H1 (cell line): ENCODE data around the gene DCLK1. TPM values are rescaled to one million over a fixed set of nuclear protein-coding genes. Genes with fewer than 3 reads are reported as not detected.

Source experiments
- HDAC2 ChIP-seq, 2 experiments: fragments of 300-600 bp in 1 of 2; sonication (generic) in 1 of 2; IDR thresholded peaks; 2 replicates each; pipeline ENCODE4 v1.6.1; 2011 to 2012; ENCODE audit warnings: low read depth in 2 of 2, low read length in 2 of 2, mild to moderate bottlenecking in 2 of 2, moderate library complexity in 2 of 2, borderline replicate concordance in 1 of 2, inconsistent platforms in 1 of 2
- polyA plus RNA-seq, 7 experiments: library from polyadenylated mRNA; depleted of rRNA in 3 of 7; stranded (reverse) in 5 of 7; unstranded in 2 of 7; fragments of >200 nt in 5 of 7; fragments of 200-250 nt in 2 of 7; gene quantifications; 1 replicate in 5 of 7; 2 replicates in 1 of 7; 4 replicates in 1 of 7; pipeline versions ENCODE4 v1.2.1 to v1.2.3, GENCODE V29; 2011 to 2013; ENCODE audit warnings: missing spikeins in 2 of 7, mixed read lengths in 2 of 7
- total RNA-seq: library from RNA; stranded (reverse); fragmentation: NEBNext Ultra II Directional; extraction: Animal tissue kit (Norgen Biotek cat#: 25700); gene quantifications from 2 replicates; pipeline ENCODE4 v1.2.1, GENCODE V29; 2021

The DCLK1 gene
- total and polyA plus RNA-seq, 2 of the 8 experiments (the other 6 are each of a cell fraction or from before 2014, with no cell fraction given) = 22.8 to 41.0 TPM

DNA sequence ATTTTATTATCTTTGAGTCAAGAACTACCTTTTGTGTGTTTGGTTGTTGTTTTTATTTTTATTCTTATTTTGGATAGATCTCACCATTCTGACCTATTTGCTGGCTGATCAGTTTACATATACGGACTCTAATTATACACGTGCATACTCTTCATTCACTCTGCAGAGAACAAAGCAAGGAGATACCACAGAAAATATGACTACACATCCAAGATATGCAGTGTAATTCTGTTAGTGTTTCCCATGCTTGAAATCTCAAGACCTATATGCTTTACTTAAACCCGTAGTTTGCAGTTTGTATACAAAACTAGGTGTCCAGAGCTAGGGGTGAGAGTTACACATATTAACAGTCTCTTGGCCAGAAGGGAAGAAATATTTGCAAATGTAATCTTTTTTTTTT is 205.5 kb downstream of the DCLK1 start (continued):
- TF ChIP-seq HDAC2 (IDR thresholded peaks at IDR 0.05; ENCODE audit: borderline replicate concordance in 1 of 2, low read depth in 2 of 2, low read length in 2 of 2) = no peak
